GM12801 (cell line): ENCODE data around the gene OR5K1.

ENCODE experiments used
- TF ChIP-seq, protein P1 (sequence below): IDR thresholded peaks from one replicate; pipeline ENCODE4 v1.5.1; 2011; ENCODE audit warnings: control low read depth; ENCODE audit not compliant: insufficient read length; ENCODE audit errors: extremely low read depth

Gene OR5K1

DNA sequence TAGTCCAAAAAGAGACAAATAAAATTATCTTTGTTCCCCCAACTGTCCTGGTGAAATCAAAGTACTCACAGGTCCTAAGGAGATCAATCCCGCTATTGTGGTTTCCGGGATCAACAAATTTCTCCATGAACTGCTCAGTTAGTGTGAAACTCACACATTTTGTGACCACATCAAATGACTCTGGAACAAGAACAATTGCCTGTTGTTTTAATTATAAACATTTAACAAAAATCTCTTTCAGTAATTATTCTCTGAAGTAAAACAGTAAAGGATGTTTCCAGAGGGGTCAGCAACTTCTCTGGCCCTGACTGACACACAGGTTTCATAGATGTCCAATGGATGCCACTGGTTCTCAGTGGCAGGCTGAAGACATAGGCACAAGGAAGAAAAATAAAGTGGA is 55.8 kb downstream of the OR5K1 start:
- TF ChIP-seq, protein P1, sequence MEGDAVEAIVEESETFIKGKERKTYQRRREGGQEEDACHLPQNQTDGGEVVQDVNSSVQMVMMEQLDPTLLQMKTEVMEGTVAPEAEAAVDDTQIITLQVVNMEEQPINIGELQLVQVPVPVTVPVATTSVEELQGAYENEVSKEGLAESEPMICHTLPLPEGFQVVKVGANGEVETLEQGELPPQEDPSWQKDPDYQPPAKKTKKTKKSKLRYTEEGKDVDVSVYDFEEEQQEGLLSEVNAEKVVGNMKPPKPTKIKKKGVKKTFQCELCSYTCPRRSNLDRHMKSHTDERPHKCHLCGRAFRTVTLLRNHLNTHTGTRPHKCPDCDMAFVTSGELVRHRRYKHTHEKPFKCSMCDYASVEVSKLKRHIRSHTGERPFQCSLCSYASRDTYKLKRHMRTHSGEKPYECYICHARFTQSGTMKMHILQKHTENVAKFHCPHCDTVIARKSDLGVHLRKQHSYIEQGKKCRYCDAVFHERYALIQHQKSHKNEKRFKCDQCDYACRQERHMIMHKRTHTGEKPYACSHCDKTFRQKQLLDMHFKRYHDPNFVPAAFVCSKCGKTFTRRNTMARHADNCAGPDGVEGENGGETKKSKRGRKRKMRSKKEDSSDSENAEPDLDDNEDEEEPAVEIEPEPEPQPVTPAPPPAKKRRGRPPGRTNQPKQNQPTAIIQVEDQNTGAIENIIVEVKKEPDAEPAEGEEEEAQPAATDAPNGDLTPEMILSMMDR = no peak

DNA sequence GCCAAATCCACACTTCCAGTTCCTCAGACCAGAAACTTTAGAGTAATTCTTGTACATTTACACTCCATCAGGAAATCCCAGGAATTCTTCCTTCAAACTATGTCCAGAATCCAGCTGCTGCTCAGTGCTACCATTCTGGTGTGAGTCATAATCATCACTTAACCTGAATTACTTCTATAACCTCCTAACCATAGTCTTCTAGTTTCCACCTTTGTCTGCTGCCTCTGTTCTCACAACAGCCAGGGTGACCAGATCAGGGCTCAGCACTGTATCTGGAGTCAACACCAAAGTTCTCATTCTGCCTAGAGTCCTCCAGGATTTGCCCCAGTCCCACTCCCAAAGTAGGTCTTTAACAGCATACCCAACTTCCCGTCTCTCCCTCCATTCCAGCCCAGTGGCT is 56.4 kb downstream of the OR5K1 start:
- TF ChIP-seq, protein P1 = no peak

DNA sequence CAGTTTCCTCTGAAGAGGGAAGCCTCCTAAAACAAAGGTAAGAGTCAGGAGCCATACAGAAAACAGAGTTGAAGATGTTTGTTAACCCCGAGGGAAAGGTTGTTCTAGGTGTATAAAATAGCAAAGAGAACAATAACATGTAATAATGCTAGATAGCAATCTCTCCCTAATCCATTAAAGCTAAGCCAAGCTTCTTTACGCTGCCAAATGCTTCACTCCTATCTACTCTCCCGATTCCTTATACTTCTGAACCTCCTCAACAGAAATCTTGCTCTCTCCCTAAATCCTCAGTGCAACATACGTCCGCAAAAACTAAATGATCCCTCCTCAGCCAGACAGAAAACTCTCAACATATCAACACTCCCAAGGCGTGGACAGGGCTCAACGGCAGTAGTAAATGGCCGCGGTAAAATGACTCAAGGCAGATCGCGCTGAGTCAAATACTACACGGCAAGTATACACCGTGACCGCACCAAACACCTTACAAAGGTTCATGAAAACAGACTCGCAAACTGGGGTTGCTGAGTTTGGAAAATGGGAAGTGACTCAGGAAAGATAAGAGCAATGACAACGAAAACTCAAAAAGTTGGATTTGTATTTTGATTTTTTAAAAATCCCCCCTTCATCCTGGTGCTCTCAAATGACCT is 59.0 kb downstream of the OR5K1 start:
- TF ChIP-seq, protein P1 = no peak
